Activated T-helper 2 cell treated with anti-CD3 and anti-CD28 coated beads, Interferon-gamma antibody, Interleukin-2, Interleukin-4, amounts not matched to agents 10 μg/mL and 5 μg/mL and 100 μg/mL, durations not matched to agents 14 hours and 24 hours and 36 hours (primary cell): ENCODE results near the gene ZNF778. TPM values are rescaled to one million over a fixed set of nuclear protein-coding genes. Genes with fewer than 3 reads are reported as not detected.
"Not testable (repeated sequence)": the region's sequence is repeated elsewhere in the genome, so short reads cannot be mapped to it uniquely, and the experiment has no call there.

Source experiments
- DNase-seq: peaks from one replicate; pipeline ENCODE4 v3.0.0; 2021; ENCODE audit warnings: low spot score
- H3K27ac Mint-ChIP-seq: one replicate; pipeline ENCODE4 v1.8.0; 2021; ENCODE audit warnings: mixed read lengths
- H3K27me3 Mint-ChIP-seq: one replicate; pipeline ENCODE4 v1.8.0; 2021; ENCODE audit warnings: low read depth, mixed read lengths
- H3K36me3 Mint-ChIP-seq: one replicate; pipeline ENCODE4 v1.8.0; 2021; ENCODE audit warnings: low read depth, mixed read lengths
- H3K4me1 Mint-ChIP-seq: one replicate; pipeline ENCODE4 v1.8.0; 2021; ENCODE audit warnings: low read depth, mixed read lengths
- H3K4me3 Mint-ChIP-seq: one replicate; pipeline ENCODE4 v1.8.0; 2021; ENCODE audit warnings: low read depth, mild to moderate bottlenecking, moderate library complexity, mixed read lengths
- H3K9me3 Mint-ChIP-seq: one replicate; pipeline ENCODE4 v1.8.0; 2021; ENCODE audit warnings: mixed read lengths
- intact Hi-C: fragments of 100-400 bp; cut with micrococcal nuclease; formaldehyde crosslinking; loops from one replicate; pipeline ENCODE4 v1.15.1; 2023
- total RNA-seq: library from RNA; stranded (reverse); gene quantifications from 2 replicates; pipeline ENCODE4 v1.2.3, GENCODE V29; 2022

Gene ZNF778
- total RNA-seq, 1 donor from 2014 or later: 7.7 TPM

- Mint-ChIP-seq H3K27ac (no peak overlapping the region), H3K9me3 (peaks cover 31% of the 10 kb centered on the region)
- intact Hi-C loops: no loop called here
Observed at GRCh38 chr16:89224665-89225064, 7.2 kb downstream of the ZNF778 start.

GRCh38 chr16:89230255-89230654, 12.8 kb downstream of the ZNF778 start:
- Mint-ChIP-seq H3K27me3 (no peaks in the 10 kb centered on the region), H3K4me1 (no peaks in the 10 kb centered on the region), H3K36me3 (peaks cover 82% of the 10 kb centered on the region), H3K9me3 (peaks cover 45% of the 10 kb centered on the region), H3K27ac (no peak overlapping the region), H3K4me3 (no peak overlapping the region)
- no peak for DNase-seq
- intact Hi-C loops: no loop called here

More at GRCh38 chr16:89224665-89225064, 7.2 kb downstream of the ZNF778 start:
- Mint-ChIP-seq H3K27me3 (no peaks in the 10 kb centered on the region), H3K4me1 (peaks cover 2% of the 10 kb centered on the region), H3K36me3 (peaks cover 65% of the 10 kb centered on the region), H3K4me3 (no peak overlapping the region)
- DNase-seq: no peak

- no peak overlapping the region for H3K4me3 Mint-ChIP-seq
- H3K27ac Mint-ChIP-seq: no peak overlapping the region
- no peaks in the 10 kb centered on the region for H3K27me3 Mint-ChIP-seq
- intact Hi-C loops: no loop called here
- H3K36me3 Mint-ChIP-seq: peaks cover 65% of the 10 kb centered on the region
- DNase-seq: no peak
- no peaks in the 10 kb centered on the region for H3K4me1 Mint-ChIP-seq
- peaks cover 33% of the 10 kb centered on the region for H3K9me3 Mint-ChIP-seq
Observed at GRCh38 chr16:89232107-89232506, 14.6 kb downstream of the ZNF778 start.

- Mint-ChIP-seq H3K27ac (no peak overlapping the region), H3K4me1 (no peaks in the 10 kb centered on the region), H3K4me3 (no peak overlapping the region), H3K36me3 (peaks cover 47% of the 10 kb centered on the region), H3K9me3 (peaks cover 18% of the 10 kb centered on the region), H3K27me3 (no peaks in the 10 kb centered on the region)
- intact Hi-C loops: no loop called here
- no peak for DNase-seq
Observed at GRCh38 chr16:89233678-89234490, 16.4 kb downstream of the ZNF778 start.

GRCh38 chr16:89237733-89238132, 20.2 kb downstream of the ZNF778 start:
- intact Hi-C loops: no loop called here
- Mint-ChIP-seq H3K27ac (no peak overlapping the region), H3K27me3 (no peaks in the 10 kb centered on the region), H3K36me3 (peaks cover 14% of the 10 kb centered on the region), H3K4me1 (peaks cover 5% of the 10 kb centered on the region), H3K9me3 (peaks cover 10% of the 10 kb centered on the region), H3K4me3 (no peak overlapping the region)
- DNase-seq: no peak

GRCh38 chr16:89241187-89242007, 23.9 kb downstream of the ZNF778 start:
- Mint-ChIP-seq H3K27ac (peak overlapping the region; percentile 98), H3K36me3 (peaks cover 2% of the 10 kb centered on the region), H3K9me3 (no peaks in the 10 kb centered on the region), H3K27me3 (no peaks in the 10 kb centered on the region), H3K4me1 (peaks cover 10% of the 10 kb centered on the region), H3K4me3 (peak overlapping the region; percentile 97)
- DNase-seq: peak; percentile 78
- intact Hi-C loops: loop anchor here (5.0 kb wide), 2 partner anchors 266 to 321 kb away; partner anchors contain the start of genes RPL13 and SPG7

GRCh38 chr16:89242795-89243200, 25.3 kb downstream of the ZNF778 start:
- H3K4me3 Mint-ChIP-seq: peak overlapping the region; percentile 8

GRCh38 chr16:89243664-89244063, 26.2 kb downstream of the ZNF778 start:
- peaks cover 2% of the 10 kb centered on the region for H3K36me3 Mint-ChIP-seq
- H3K4me3 Mint-ChIP-seq: no peak overlapping the region
- H3K27me3 Mint-ChIP-seq: no peaks in the 10 kb centered on the region
- intact Hi-C loops: loop anchor here (5.0 kb wide), 2 partner anchors 264 to 319 kb away; partner anchors contain the start of genes RPL13 and SPG7
- no peak for DNase-seq
- H3K27ac Mint-ChIP-seq: no peak overlapping the region
- H3K9me3 Mint-ChIP-seq: no peaks in the 10 kb centered on the region
- H3K4me1 Mint-ChIP-seq: peaks cover 10% of the 10 kb centered on the region

More at GRCh38 chr16:89242795-89243200, 25.3 kb downstream of the ZNF778 start:
- Mint-ChIP-seq H3K9me3 (no peaks in the 10 kb centered on the region), H3K36me3 (peaks cover 2% of the 10 kb centered on the region), H3K27me3 (no peaks in the 10 kb centered on the region), H3K27ac (no peak overlapping the region), H3K4me1 (peaks cover 10% of the 10 kb centered on the region)
- intact Hi-C loops: loop anchor here (5.0 kb wide), 2 partner anchors 265 to 320 kb away; partner anchors contain the start of genes RPL13 and SPG7
- DNase-seq: no peak

GRCh38 chr16:89244264-89244663, 26.8 kb downstream of the ZNF778 start:
- DNase-seq, H3K27ac Mint-ChIP-seq, H3K4me3 Mint-ChIP-seq, H3K9me3 Mint-ChIP-seq, H3K36me3 Mint-ChIP-seq, H3K27me3 Mint-ChIP-seq: not testable (repeated sequence)
- peaks cover 10% of the 10 kb centered on the region for H3K4me1 Mint-ChIP-seq
- intact Hi-C loops: loop anchor here (5.0 kb wide), 2 partner anchors 263 to 318 kb away; partner anchors contain the start of genes RPL13 and SPG7

- DNase-seq: no peak
- Mint-ChIP-seq H3K4me1 (peaks cover 10% of the 10 kb centered on the region), H3K9me3 (peaks cover 1% of the 10 kb centered on the region), H3K4me3 (no peak overlapping the region), H3K36me3 (peaks cover 3% of the 10 kb centered on the region), H3K27me3 (no peaks in the 10 kb centered on the region), H3K27ac (no peak overlapping the region)
- intact Hi-C loops: loop anchor here (5.0 kb wide), 2 partner anchors 263 to 318 kb away; partner anchors contain the start of genes RPL13 and SPG7
Observed at GRCh38 chr16:89244754-89245153, 27.3 kb downstream of the ZNF778 start.

GRCh38 chr16:89246383-89246902, 28.9 kb downstream of the ZNF778 start:
- intact Hi-C loops: loop anchor here (2.0 kb wide), 1 partner anchor 30 kb away; the partner anchor contains the start of gene ZNF778
- Mint-ChIP-seq H3K27ac (no peak overlapping the region), H3K9me3 (peaks cover 10% of the 10 kb centered on the region)

More at GRCh38 chr16:89246383-89246902, 28.9 kb downstream of the ZNF778 start:
- H3K27me3 Mint-ChIP-seq: peaks cover 2% of the 10 kb centered on the region
- peaks cover 8% of the 10 kb centered on the region for H3K36me3 Mint-ChIP-seq
- peaks cover 7% of the 10 kb centered on the region for H3K4me1 Mint-ChIP-seq
- DNase-seq: no peak
- peak overlapping the region; percentile 53 for H3K4me3 Mint-ChIP-seq
